ENCODE measurements around the gene APOLD1. TPM values are rescaled to one million over a fixed set of nuclear protein-coding genes. Genes with fewer than 3 reads are reported as not detected.

APOLD1 gene
- total RNA-seq = 2.0 and 3.2 TPM in 2 replicates

GRCh38 chr12:12784911-12785814, at the start of gene APOLD1:
TSS of gene APOLD1 (plus strand) at chr12:12785659. CDS start at chr12:12785692, 33 bp downstream.

GRCh38 chr12:12813120-12814101, 28.0 kb downstream of the APOLD1 start, which contains the start of gene DDX47:
TSS of gene DDX47 (plus strand) at chr12:12813346. CDS start at chr12:12813368, 22 bp downstream.

Other genes starting within 250 kb of the APOLD1 start
- gene DUSP16, start 222.8 kb upstream of the APOLD1 start, total RNA-seq = 3.2 and 3.6 TPM in 2 replicates
- gene CREBL2, start 173.8 kb upstream of the APOLD1 start, total RNA-seq = 23.1 and 30.3 TPM in 2 replicates
- 0.18 TPM in 1 of 2 replicates, not detected in the other for gene GPR19, start 89.5 kb upstream of the APOLD1 start, total RNA-seq
- 28.7 and 38.5 TPM in 2 replicates for gene CDKN1B, start 68.3 kb upstream of the APOLD1 start, total RNA-seq
- gene DDX47, start 27.7 kb downstream of the APOLD1 start, total RNA-seq = 48.2 and 73.9 TPM in 2 replicates
- 20.3 and 20.9 TPM in 2 replicates for gene GPRC5A, start 105.9 kb downstream of the APOLD1 start, total RNA-seq
- not detected in 2 replicates for gene GPRC5D, start 166.5 kb downstream of the APOLD1 start, total RNA-seq
- gene HEBP1, start 214.6 kb downstream of the APOLD1 start, total RNA-seq = 15.9 and 39.2 TPM in 2 replicates

Data from cardiac atrium fibroblast (primary cell).